ENCODE measurements around the gene LCP2. TPM values are rescaled to one million over a fixed set of nuclear protein-coding genes. Genes with fewer than 3 reads are reported as not detected.

LCP2 gene
- total RNA-seq, 1 experiment from 2014 or later = not detected

DNA sequence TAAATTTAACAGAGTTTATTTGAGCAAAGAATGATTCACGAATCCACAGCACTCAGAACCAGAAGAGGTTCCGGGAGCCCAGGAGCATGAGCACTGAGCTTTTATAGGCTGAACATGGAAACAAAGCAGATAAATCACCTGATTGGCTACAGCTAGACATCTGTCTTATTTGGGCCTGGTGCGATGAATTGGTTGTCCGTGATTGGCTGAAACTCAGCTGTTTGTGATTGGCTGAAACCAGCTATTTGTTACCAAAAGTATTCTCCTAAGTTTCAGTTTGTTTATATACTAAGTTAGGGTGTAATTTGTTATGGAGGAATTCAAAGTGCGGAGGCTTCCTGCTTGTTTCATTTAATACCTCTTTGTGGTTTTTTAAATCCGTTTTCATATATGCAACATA lies 15.8 kb upstream of the LCP2 start:
- CTCF ChIA-PET = no interaction called here
- BruUV-seq (replicated peaks) = no TSS peak
- Histone ChIP-seq H4K20me1 (ENCODE audit: insufficient read depth) (no peaks in the 10 kb centered on the region), H3K27ac (no peak overlapping the region), H3K4me1 (replicated peaks; ENCODE audit: insufficient read depth) (no peaks in the 10 kb centered on the region), H3K4me2 (no peak overlapping the region), H3K27me3 (ENCODE audit: insufficient read depth, low read depth) (peaks cover 10% of the 10 kb centered on the region; the same call in 1 of the 2 replicates), H2AFZ (no peak overlapping the region), H3K9me3 (ENCODE audit: insufficient read depth, low read depth) (no peaks in the 10 kb centered on the region), H3K36me3 (ENCODE audit: low read depth) (no peaks in the 10 kb centered on the region), H3K9me2 (ENCODE audit: insufficient read depth) (no peaks in the 10 kb centered on the region), H3K79me2 (ENCODE audit: low read depth) (no peaks in the 10 kb centered on the region), H3K4me3 (no peak overlapping the region), H3F3A (ENCODE audit: insufficient read depth, low read depth) (no peaks in the 10 kb centered on the region)
- POLR2A ChIA-PET (ENCODE audit: unreplicated experiment) = no interaction called here
- intact Hi-C loops (cut with micrococcal nuclease; ENCODE audit: unreplicated experiment) = no loop called here
- no peak for DNase-seq
- TF ChIP-seq, protein P1, sequence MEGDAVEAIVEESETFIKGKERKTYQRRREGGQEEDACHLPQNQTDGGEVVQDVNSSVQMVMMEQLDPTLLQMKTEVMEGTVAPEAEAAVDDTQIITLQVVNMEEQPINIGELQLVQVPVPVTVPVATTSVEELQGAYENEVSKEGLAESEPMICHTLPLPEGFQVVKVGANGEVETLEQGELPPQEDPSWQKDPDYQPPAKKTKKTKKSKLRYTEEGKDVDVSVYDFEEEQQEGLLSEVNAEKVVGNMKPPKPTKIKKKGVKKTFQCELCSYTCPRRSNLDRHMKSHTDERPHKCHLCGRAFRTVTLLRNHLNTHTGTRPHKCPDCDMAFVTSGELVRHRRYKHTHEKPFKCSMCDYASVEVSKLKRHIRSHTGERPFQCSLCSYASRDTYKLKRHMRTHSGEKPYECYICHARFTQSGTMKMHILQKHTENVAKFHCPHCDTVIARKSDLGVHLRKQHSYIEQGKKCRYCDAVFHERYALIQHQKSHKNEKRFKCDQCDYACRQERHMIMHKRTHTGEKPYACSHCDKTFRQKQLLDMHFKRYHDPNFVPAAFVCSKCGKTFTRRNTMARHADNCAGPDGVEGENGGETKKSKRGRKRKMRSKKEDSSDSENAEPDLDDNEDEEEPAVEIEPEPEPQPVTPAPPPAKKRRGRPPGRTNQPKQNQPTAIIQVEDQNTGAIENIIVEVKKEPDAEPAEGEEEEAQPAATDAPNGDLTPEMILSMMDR (conservative IDR thresholded peaks at IDR 0.05) = no peak
- TF ChIP-seq EZH2 (IDR thresholded peaks at IDR 0.05; ENCODE audit: low read depth) = no peak

DNA sequence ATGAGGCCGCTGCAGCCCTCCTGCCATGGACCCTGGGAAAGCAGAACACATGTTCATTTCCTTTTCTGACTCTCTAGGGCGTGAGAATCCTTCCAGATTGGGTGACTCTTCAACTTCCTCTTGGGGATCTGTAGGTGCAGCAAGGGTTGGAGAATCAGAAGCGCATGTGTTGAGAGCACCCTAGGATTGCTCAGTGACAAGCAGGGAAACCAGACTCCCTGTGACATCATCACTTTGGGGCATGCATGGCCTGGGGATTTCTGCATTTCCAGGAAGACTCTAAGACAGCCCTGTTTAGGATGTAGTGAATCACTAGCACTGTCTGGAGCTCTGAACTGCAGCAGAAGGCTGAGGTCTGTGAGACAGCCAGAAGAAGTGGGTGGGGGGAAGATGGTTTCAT lies 15.1 kb upstream of the LCP2 start:
- intact Hi-C loops (cut with micrococcal nuclease; ENCODE audit: unreplicated experiment) = no loop called here
- Histone ChIP-seq H3K9me3 (ENCODE audit: insufficient read depth, low read depth) (no peaks in the 10 kb centered on the region), H3K4me3 (no peak overlapping the region), H2AFZ (no peak overlapping the region), H3K9me2 (ENCODE audit: insufficient read depth) (no peaks in the 10 kb centered on the region), H3K4me2 (no peak overlapping the region), H3K4me1 (replicated peaks; ENCODE audit: insufficient read depth) (peaks cover 5% of the 10 kb centered on the region; the same call in 1 of the 2 replicates), H4K20me1 (ENCODE audit: insufficient read depth) (no peaks in the 10 kb centered on the region), H3F3A (ENCODE audit: insufficient read depth, low read depth) (no peaks in the 10 kb centered on the region), H3K36me3 (ENCODE audit: low read depth) (no peaks in the 10 kb centered on the region), H3K27ac (no peak overlapping the region), H3K27me3 (ENCODE audit: insufficient read depth, low read depth) (peaks cover 10% of the 10 kb centered on the region; the same call in 1 of the 2 replicates), H3K79me2 (ENCODE audit: low read depth) (no peaks in the 10 kb centered on the region)
- BruUV-seq (replicated peaks) = no TSS peak
- no peak for TF ChIP-seq EZH2 (IDR thresholded peaks at IDR 0.05; ENCODE audit: low read depth)
- TF ChIP-seq, protein P1 (conservative IDR thresholded peaks at IDR 0.05) = no peak
- no peak for DNase-seq
- ChIA-PET CTCF (no interaction called here), POLR2A (ENCODE audit: unreplicated experiment) (no interaction called here)

DNA sequence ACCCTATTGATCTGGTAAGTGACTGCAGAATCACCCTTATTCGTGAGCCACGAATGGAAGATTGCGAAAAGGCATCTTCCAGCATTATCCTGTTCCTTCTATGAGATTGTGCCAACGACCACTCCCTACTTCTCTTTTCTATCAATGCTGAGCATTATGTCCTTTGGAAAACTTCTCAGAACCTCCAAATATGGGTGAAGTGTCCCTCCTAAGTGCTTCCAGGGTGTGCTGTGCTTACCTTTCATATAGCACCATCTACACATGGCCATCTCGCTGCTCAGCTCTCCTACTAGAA lies 14.7 kb upstream of the LCP2 start:
- H3K9me2 ChIP-seq (ENCODE audit: insufficient read depth) = no peaks in the 10 kb centered on the region
- POLR2A ChIA-PET (ENCODE audit: unreplicated experiment) = no interaction called here
- H3K4me3 ChIP-seq = no peak overlapping the region
- intact Hi-C loops (cut with micrococcal nuclease; ENCODE audit: unreplicated experiment) = no loop called here
- H3F3A ChIP-seq (ENCODE audit: insufficient read depth, low read depth) = no peaks in the 10 kb centered on the region; the same call in 1 of the 2 replicates
- H2AFZ ChIP-seq = no peak overlapping the region
- H3K79me2 ChIP-seq (ENCODE audit: low read depth) = no peaks in the 10 kb centered on the region
- H3K27ac ChIP-seq = no peak overlapping the region
- H3K9me3 ChIP-seq (ENCODE audit: insufficient read depth, low read depth) = no peaks in the 10 kb centered on the region
- no peaks in the 10 kb centered on the region for H3K36me3 ChIP-seq (ENCODE audit: low read depth)
- no peaks in the 10 kb centered on the region for H4K20me1 ChIP-seq (ENCODE audit: insufficient read depth)
- peaks cover 7% of the 10 kb centered on the region; the same call in 1 of the 2 replicates for H3K27me3 ChIP-seq (ENCODE audit: insufficient read depth, low read depth)
- H3K4me1 ChIP-seq (replicated peaks; ENCODE audit: insufficient read depth) = peaks cover 9% of the 10 kb centered on the region
- no peak for TF ChIP-seq EZH2 (IDR thresholded peaks at IDR 0.05; ENCODE audit: low read depth)
- TF ChIP-seq, protein P1 (conservative IDR thresholded peaks at IDR 0.05) = no peak
- H3K4me2 ChIP-seq = no peak overlapping the region
- CTCF ChIA-PET = no interaction called here
- no TSS peak for BruUV-seq (replicated peaks)
- no peak for DNase-seq
